ENCODE data around the gene OXER1. TPM values are rescaled to one million over a fixed set of nuclear protein-coding genes. Genes with fewer than 3 reads are reported as not detected.

The OXER1 gene
- total RNA-seq, 1 experiment from 2014 or later: 0.90 TPM

- ChIA-PET CTCF (no interaction called here), POLR2A (ENCODE audit: low non-redundant PET) (interaction anchor here (0.6 kb wide), 1 partner anchor 32 kb away, joined by 3 read pairs; no protein-coding TSS in a partner anchor)
- no peak for DNase-seq (ENCODE audit: low spot score)
Measured at GRCh38 chr2:42769583-42770287, 5.8 kb upstream of the OXER1 start.

GRCh38 chr2:42768706-42769256 lies 4.8 kb upstream of the OXER1 start:
- POLR2A ChIA-PET (ENCODE audit: low non-redundant PET): no interaction called here

More at GRCh38 chr2:42769583-42770287, 5.8 kb upstream of the OXER1 start:
- Histone ChIP-seq H3K27me3 (replicated peaks; ENCODE audit: insufficient read depth, low read depth, low read length, poor library complexity) (no peaks in the 10 kb centered on the region), H3K27ac (ENCODE audit: low read depth, low read length, poor library complexity, severe bottlenecking) (no peak overlapping the region), H3K4me3 (ENCODE audit: low read depth, low read length, poor library complexity, severe bottlenecking) (no peak overlapping the region), H3K9me3 (ENCODE audit: low read depth, low read length, poor library complexity, severe bottlenecking) (no peaks in the 10 kb centered on the region), H3K36me3 (ENCODE audit: insufficient read depth, low read length, poor library complexity, severe bottlenecking) (no peaks in the 10 kb centered on the region), H3K4me1 (ENCODE audit: insufficient read depth, low read length, poor library complexity, severe bottlenecking) (no peaks in the 10 kb centered on the region)
- TF ChIP-seq CTCF (conservative IDR thresholded peaks at IDR 0.05; ENCODE audit: low read depth, low read length) (no peak), EZH2 (IDR thresholded peaks at IDR 0.05; ENCODE audit: borderline replicate concordance, low read depth, low read length, poor library complexity, severe bottlenecking) (no peak)
- intact Hi-C loops (cut with micrococcal nuclease; ENCODE audit: unreplicated experiment): no loop called here
- no TSS peak for BruUV-seq (replicated peaks)

More at GRCh38 chr2:42768706-42769256, 4.8 kb upstream of the OXER1 start:
- CTCF ChIA-PET: no interaction called here
- no peak for DNase-seq (ENCODE audit: low spot score)
- Histone ChIP-seq H3K36me3 (ENCODE audit: insufficient read depth, low read length, poor library complexity, severe bottlenecking) (no peaks in the 10 kb centered on the region), H3K9me3 (ENCODE audit: low read depth, low read length, poor library complexity, severe bottlenecking) (no peaks in the 10 kb centered on the region), H3K4me3 (ENCODE audit: low read depth, low read length, poor library complexity, severe bottlenecking) (no peak overlapping the region), H3K4me1 (ENCODE audit: insufficient read depth, low read length, poor library complexity, severe bottlenecking) (no peaks in the 10 kb centered on the region), H3K27me3 (replicated peaks; ENCODE audit: insufficient read depth, low read depth, low read length, poor library complexity) (no peaks in the 10 kb centered on the region), H3K27ac (ENCODE audit: low read depth, low read length, poor library complexity, severe bottlenecking) (no peak overlapping the region)
- BruUV-seq (replicated peaks): no TSS peak
- intact Hi-C loops (cut with micrococcal nuclease; ENCODE audit: unreplicated experiment): no loop called here
- TF ChIP-seq CTCF (conservative IDR thresholded peaks at IDR 0.05; ENCODE audit: low read depth, low read length) (no peak), EZH2 (IDR thresholded peaks at IDR 0.05; ENCODE audit: borderline replicate concordance, low read depth, low read length, poor library complexity, severe bottlenecking) (no peak)

Measured in A673 (cell line).